ENCODE results near the gene APOBEC3A. TPM values are rescaled to one million over a fixed set of nuclear protein-coding genes. Genes with fewer than 3 reads are reported as not detected.
"Not testable (repeated sequence)": the region's sequence is repeated elsewhere in the genome, so short reads cannot be mapped to it uniquely, and the experiment has no call there.

The APOBEC3A gene
- total and polyA plus RNA-seq, 2 of the 13 experiments (the other 11 are each of a cell fraction or from before 2014, with no cell fraction given) = not detected

DNA sequence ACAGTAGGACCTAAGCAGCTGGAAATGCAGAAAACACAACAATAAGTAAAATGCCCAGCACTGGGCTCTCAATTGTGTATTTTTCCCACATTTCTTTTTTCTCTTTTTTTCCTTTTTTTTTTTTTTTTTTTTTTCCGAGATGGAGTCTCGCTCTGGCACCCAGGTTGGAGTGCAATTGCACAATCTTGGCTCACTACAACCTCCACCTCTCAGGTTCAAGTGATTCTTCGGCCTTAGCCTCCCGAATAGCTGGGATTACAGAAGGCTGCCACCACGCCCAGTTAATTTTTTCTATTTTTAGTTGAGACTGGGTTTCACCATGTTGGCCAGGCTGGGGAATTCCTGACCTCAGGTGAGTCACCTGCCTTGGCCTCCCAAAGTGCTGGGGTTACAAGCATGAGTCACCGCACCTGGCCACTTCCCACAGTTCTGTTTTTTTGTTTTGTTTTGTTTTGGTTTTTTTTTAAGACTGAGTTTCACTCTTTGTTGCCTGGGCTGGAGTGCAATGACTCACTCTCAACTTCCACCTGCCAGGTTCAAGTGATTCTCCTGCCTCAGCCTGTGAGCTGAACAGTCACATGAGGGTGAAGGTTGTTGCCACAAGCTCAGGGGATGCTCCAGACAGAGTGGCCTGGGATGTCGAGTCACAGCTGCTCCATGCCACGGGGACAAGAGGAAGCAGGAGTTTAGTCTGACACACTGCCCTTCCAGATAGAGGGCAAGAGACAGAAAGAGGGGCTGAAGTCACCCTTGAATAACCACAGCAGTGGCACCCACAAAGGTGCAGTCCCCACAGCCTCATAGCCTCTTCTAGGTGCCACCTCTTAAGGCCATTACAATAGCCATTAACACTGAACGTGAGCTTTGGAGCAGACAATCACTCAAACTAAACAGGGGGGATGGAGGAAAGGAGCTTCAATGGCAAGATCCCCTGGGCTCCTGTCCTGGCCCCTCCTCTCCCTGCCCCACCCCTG, 27.7 kb downstream of the APOBEC3A start:
- 74% methylated on average over 8 of the region's 9 CpGs for WGBS (ENCODE audit: low lambda C conversion rate)
- FAIRE-seq; H3K27ac ChIP-seq (ENCODE audit: extremely low read length, insufficient read depth, low read length); H3K9ac ChIP-seq (ENCODE audit: insufficient read depth, low read depth, low read length); H2AFZ ChIP-seq (ENCODE audit: low read length); POLR2A ChIA-PET; in situ Hi-C loops (cut with HindIII; ENCODE audit: extremely low pct_ligation_motif_present, low pct_unique_long_range_greater_than_20kb); H3K79me2 ChIP-seq (ENCODE audit: insufficient read depth, low read length); intact Hi-C loops (cut with micrococcal nuclease; ENCODE audit: unreplicated experiment); H3K4me2 ChIP-seq (ENCODE audit: low read depth, low read length); ATAC-seq; H3K36me3 ChIP-seq (replicated peaks in 1 of 2; ENCODE audit: control insufficient read depth in 1 of 2, insufficient read depth in 2 of 2, low read length in 2 of 2); BruUV-seq (replicated peaks); H4K20me1 ChIP-seq (ENCODE audit: insufficient read depth, low read length); H3K4me3 ChIP-seq (replicated peaks in 1 of 3; ENCODE audit: insufficient read depth in 1 of 3, low read depth in 2 of 3, low read length in 3 of 3); CTCF ChIA-PET (ENCODE audit: low intra/inter-chr PET ratio, low total read pairs); H3K27me3 ChIP-seq (ENCODE audit: control insufficient read depth in 1 of 2, insufficient read depth in 2 of 2, low read length in 2 of 2); H3K9me3 ChIP-seq (ENCODE audit: low read length): not testable (repeated sequence)
- peak; percentile 77 for TF ChIP-seq FOSL2 (CRISPR knock-in tag; IDR thresholded peaks at IDR 0.05)
- peak; percentile 30 for DNase-seq (ENCODE audit: low spot score)
- peaks cover 27% of the 10 kb centered on the region for H3K4me1 ChIP-seq (ENCODE audit: insufficient read depth, low read length)

DNA sequence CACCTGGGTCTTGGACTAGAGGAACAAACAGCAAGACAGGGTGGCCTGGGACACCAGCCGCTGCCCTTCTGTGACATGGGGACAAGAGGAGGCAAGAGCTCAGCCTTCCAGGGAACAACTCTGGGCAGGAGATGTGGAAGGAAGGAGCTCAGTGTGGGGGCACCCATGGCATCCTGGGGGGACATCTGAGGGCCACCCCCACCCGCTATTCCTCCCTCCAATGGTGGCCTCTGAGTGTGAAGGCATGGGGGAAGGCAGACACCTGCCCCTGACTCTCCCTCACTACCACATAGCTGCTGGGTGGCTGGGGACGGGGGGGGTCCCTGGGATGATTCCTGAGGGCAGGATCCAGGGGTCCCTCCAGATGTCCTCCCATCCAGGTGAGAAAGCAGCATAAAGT, 29.2 kb downstream of the APOBEC3A start:
- H3K4me1 ChIP-seq (ENCODE audit: insufficient read depth, low read length) = peaks cover 14% of the 10 kb centered on the region
- no peak for TF ChIP-seq ZNF761 (CRISPR knock-in tag; conservative IDR thresholded peaks at IDR 0.05)
- TF ChIP-seq JARID2 (CRISPR knock-in tag; IDR thresholded peaks at IDR 0.05; ENCODE audit: insufficient replicate concordance) = no peak
- TF ChIP-seq ZNF136 (CRISPR knock-in tag; IDR thresholded peaks at IDR 0.05; ENCODE audit: low read depth) = no peak
- TF ChIP-seq, protein P1, sequence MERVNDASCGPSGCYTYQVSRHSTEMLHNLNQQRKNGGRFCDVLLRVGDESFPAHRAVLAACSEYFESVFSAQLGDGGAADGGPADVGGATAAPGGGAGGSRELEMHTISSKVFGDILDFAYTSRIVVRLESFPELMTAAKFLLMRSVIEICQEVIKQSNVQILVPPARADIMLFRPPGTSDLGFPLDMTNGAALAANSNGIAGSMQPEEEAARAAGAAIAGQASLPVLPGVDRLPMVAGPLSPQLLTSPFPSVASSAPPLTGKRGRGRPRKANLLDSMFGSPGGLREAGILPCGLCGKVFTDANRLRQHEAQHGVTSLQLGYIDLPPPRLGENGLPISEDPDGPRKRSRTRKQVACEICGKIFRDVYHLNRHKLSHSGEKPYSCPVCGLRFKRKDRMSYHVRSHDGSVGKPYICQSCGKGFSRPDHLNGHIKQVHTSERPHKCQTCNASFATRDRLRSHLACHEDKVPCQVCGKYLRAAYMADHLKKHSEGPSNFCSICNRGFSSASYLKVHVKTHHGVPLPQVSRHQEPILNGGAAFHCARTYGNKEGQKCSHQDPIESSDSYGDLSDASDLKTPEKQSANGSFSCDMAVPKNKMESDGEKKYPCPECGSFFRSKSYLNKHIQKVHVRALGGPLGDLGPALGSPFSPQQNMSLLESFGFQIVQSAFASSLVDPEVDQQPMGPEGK (CRISPR knock-in tag; IDR thresholded peaks at IDR 0.05) = no peak
- TF ChIP-seq, protein P2, sequence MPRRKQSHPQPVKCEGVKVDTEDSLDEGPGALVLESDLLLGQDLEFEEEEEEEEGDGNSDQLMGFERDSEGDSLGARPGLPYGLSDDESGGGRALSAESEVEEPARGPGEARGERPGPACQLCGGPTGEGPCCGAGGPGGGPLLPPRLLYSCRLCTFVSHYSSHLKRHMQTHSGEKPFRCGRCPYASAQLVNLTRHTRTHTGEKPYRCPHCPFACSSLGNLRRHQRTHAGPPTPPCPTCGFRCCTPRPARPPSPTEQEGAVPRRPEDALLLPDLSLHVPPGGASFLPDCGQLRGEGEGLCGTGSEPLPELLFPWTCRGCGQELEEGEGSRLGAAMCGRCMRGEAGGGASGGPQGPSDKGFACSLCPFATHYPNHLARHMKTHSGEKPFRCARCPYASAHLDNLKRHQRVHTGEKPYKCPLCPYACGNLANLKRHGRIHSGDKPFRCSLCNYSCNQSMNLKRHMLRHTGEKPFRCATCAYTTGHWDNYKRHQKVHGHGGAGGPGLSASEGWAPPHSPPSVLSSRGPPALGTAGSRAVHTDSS (CRISPR knock-in tag; conservative IDR thresholded peaks at IDR 0.05) = no peak
- H2AFZ ChIP-seq (ENCODE audit: low read length) = no peak overlapping the region
- no peak overlapping the region for H3K4me2 ChIP-seq (ENCODE audit: low read depth, low read length)
- H3K9me3 ChIP-seq (ENCODE audit: low read length) = no peaks in the 10 kb centered on the region
- intact Hi-C loops (cut with micrococcal nuclease; ENCODE audit: unreplicated experiment) = no loop called here
- in situ Hi-C loops (cut with HindIII; ENCODE audit: extremely low pct_ligation_motif_present, low pct_unique_long_range_greater_than_20kb) = no loop called here
- FAIRE-seq (no peak), ATAC-seq (no peak), DNase-seq (ENCODE audit: low spot score) (no peak)
- H3K27me3 ChIP-seq (ENCODE audit: control insufficient read depth in 1 of 2, insufficient read depth in 2 of 2, low read length in 2 of 2) = no peaks in the 10 kb centered on the region
- 100% methylated on average over 1 of the region's 3 CpGs for WGBS (ENCODE audit: low lambda C conversion rate)
- no peaks in the 10 kb centered on the region for H3K79me2 ChIP-seq (ENCODE audit: insufficient read depth, low read length)
- ChIA-PET CTCF (ENCODE audit: low intra/inter-chr PET ratio, low total read pairs) (no interaction called here), POLR2A (no interaction called here)
- H3K9ac ChIP-seq (ENCODE audit: insufficient read depth, low read depth, low read length) = no peak overlapping the region
- no peak overlapping the region for H3K27ac ChIP-seq (ENCODE audit: extremely low read length, insufficient read depth, low read length)
- no peaks in the 10 kb centered on the region for H3K36me3 ChIP-seq (replicated peaks in 1 of 2; ENCODE audit: control insufficient read depth in 1 of 2, insufficient read depth in 2 of 2, low read length in 2 of 2)
- H3K4me3 ChIP-seq (replicated peaks in 1 of 3; ENCODE audit: insufficient read depth in 1 of 3, low read depth in 2 of 3, low read length in 3 of 3) = no peak overlapping the region
- H4K20me1 ChIP-seq (ENCODE audit: insufficient read depth, low read length) = no peaks in the 10 kb centered on the region
- no TSS peak for BruUV-seq (replicated peaks)
